GM23338 (cell line): ENCODE results near the gene LHX3. TPM values are rescaled to one million over a fixed set of nuclear protein-coding genes. Genes with fewer than 3 reads are reported as not detected.

Source experiments
- ATAC-seq: fragments of 200-7000 bp; cut with Tn5 transposase; 3 replicates; pipeline ENCODE4 v1.9.1; 2020
- DNase-seq: peaks from one replicate; pipeline ENCODE4 v3.0.0-alpha.2; 2015; ENCODE audit warnings: low spot score
- H2AFZ ChIP-seq: fragments of 200-600 bp; sonication (generic); 2 replicates; pipeline ENCODE4 v1.8.0; 2016; ENCODE audit warnings: antibody characterized with exemption, mild to moderate bottlenecking, moderate library complexity
- H3F3A ChIP-seq: fragments of 200-600 bp; sonication (generic); replicated peaks from 2 replicates; pipeline ENCODE4 v1.8.0; 2017; ENCODE audit warnings: antibody characterized with exemption, mixed run types, low read depth
- H3K27ac ChIP-seq: fragments of 200-600 bp; sonication (generic); 2 replicates; pipeline ENCODE4 v1.6.1; 2016; ENCODE audit warnings: low read depth
- H3K27me3 ChIP-seq: fragments of 200-600 bp; sonication (generic); 2 replicates; pipeline ENCODE4 v1.8.0; 2016; ENCODE audit warnings: mild to moderate bottlenecking, mixed run types, moderate library complexity; ENCODE audit not compliant: insufficient read depth
- H3K36me3 ChIP-seq: fragments of 200-600 bp; sonication (generic); 2 replicates; pipeline ENCODE4 v1.8.0; 2016; ENCODE audit warnings: mild to moderate bottlenecking; ENCODE audit not compliant: insufficient read depth
- H3K4me1 ChIP-seq: fragments of 200-600 bp; sonication (generic); 2 replicates; pipeline ENCODE4 v1.8.0; 2016; ENCODE audit warnings: mild to moderate bottlenecking, moderate library complexity; ENCODE audit not compliant: insufficient read depth
- H3K4me2 ChIP-seq: fragments of 200-600 bp; sonication (generic); 2 replicates; pipeline ENCODE4 v1.7.1; 2017; ENCODE audit warnings: mixed run types
- H3K4me3 ChIP-seq: fragments of 200-600 bp; sonication (generic); 2 replicates; pipeline ENCODE4 v1.6.1; 2016; ENCODE audit warnings: mixed run types
- H3K79me2 ChIP-seq: fragments of 200-600 bp; sonication (generic); replicated peaks from 2 replicates; pipeline ENCODE4 v1.8.0; 2017; ENCODE audit warnings: mild to moderate bottlenecking; ENCODE audit not compliant: insufficient read depth
- H3K9me2 ChIP-seq: fragments of 200-600 bp; sonication (generic); 2 replicates; pipeline ENCODE4 v1.8.0; 2017; ENCODE audit not compliant: insufficient read depth
- H4K20me1 ChIP-seq: fragments of 200-600 bp; sonication (generic); replicated peaks from 2 replicates; pipeline ENCODE4 v1.8.0; 2017; ENCODE audit warnings: mild to moderate bottlenecking; ENCODE audit not compliant: insufficient read depth
- H3K27ac Mint-ChIP-seq: 2 replicates; pipeline ENCODE4 v1.8.0; 2020; ENCODE audit warnings: inconsistent platforms, mild to moderate bottlenecking, moderate library complexity, mixed read lengths
- H3K27me3 Mint-ChIP-seq: 3 replicates; pipeline ENCODE4 v1.8.0; 2022; ENCODE audit warnings: low read depth, mild to moderate bottlenecking, moderate library complexity, mixed read lengths, inconsistent platforms; ENCODE audit not compliant: insufficient read depth, poor library complexity
- H3K36me3 Mint-ChIP-seq: 3 replicates; pipeline ENCODE4 v1.8.0; 2021; ENCODE audit warnings: low read depth, mild to moderate bottlenecking, inconsistent platforms, moderate library complexity, mixed read lengths
- H3K4me1 Mint-ChIP-seq: 3 replicates; pipeline ENCODE4 v1.8.0; 2020; ENCODE audit warnings: mild to moderate bottlenecking, inconsistent platforms, mixed read lengths
- H3K4me3 Mint-ChIP-seq: 3 replicates; pipeline ENCODE4 v1.8.0; 2021; ENCODE audit warnings: moderate library complexity, mild to moderate bottlenecking, inconsistent platforms, mixed read lengths
- H3K9me3 Mint-ChIP-seq: 3 replicates; pipeline ENCODE4 v1.8.0; 2020; ENCODE audit warnings: moderate library complexity, mild to moderate bottlenecking, inconsistent platforms, mixed read lengths
- CREB1 ChIP-seq: fragments of 250-450 bp; sonication (Bioruptor Pico); IDR thresholded peaks from 2 replicates; pipeline ENCODE4 v1.5.0; 2020; ENCODE audit warnings: low read depth, mild to moderate bottlenecking, moderate library complexity
- EZH2 ChIP-seq: fragments of 200-600 bp; sonication (generic); IDR thresholded peaks from one replicate; pipeline ENCODE4 v1.8.0; 2017; ENCODE audit warnings: antibody characterized with exemption, mild to moderate bottlenecking, low read depth; ENCODE audit not compliant: unreplicated experiment
- EZH2phosphoT487 ChIP-seq: fragments of 200-600 bp; sonication (generic); IDR thresholded peaks from one replicate; pipeline ENCODE4 v1.8.1; 2018; ENCODE audit warnings: antibody characterized with exemption; ENCODE audit not compliant: unreplicated experiment
- JUNB ChIP-seq: IDR thresholded peaks from one replicate; pipeline ENCODE4 v1.6.1; 2016; ENCODE audit warnings: antibody characterized with exemption; ENCODE audit not compliant: unreplicated experiment
- NANOG ChIP-seq: IDR thresholded peaks from 2 replicates; pipeline ENCODE4 v1.6.1; 2016; ENCODE audit warnings: antibody characterized with exemption, borderline replicate concordance
- POLR2AphosphoS5 ChIP-seq: IDR thresholded peaks from 2 replicates; pipeline ENCODE4 v1.6.1; 2016; ENCODE audit warnings: antibody characterized with exemption, low read depth
- STAT1 ChIP-seq: IDR thresholded peaks from one replicate; pipeline ENCODE4 v1.6.1; 2016; ENCODE audit warnings: antibody characterized with exemption; ENCODE audit not compliant: unreplicated experiment
- ZNF114 ChIP-seq: fragments of 250-450 bp; sonication (Bioruptor Pico); IDR thresholded peaks from 2 replicates; pipeline ENCODE4 v1.5.0; 2020; ENCODE audit warnings: mild to moderate bottlenecking, moderate library complexity
- ZNF331 ChIP-seq: fragments of 250-450 bp; sonication (Bioruptor Pico); IDR thresholded peaks from 2 replicates; pipeline ENCODE4 v1.5.0; 2020; ENCODE audit warnings: low read depth, mild to moderate bottlenecking, moderate library complexity
- ZNF462 ChIP-seq: fragments of 250-450 bp; sonication (Bioruptor Pico); IDR thresholded peaks from 2 replicates; pipeline ENCODE4 v1.5.0; 2020; ENCODE audit warnings: mild to moderate bottlenecking, moderate library complexity
- polyA plus RNA-seq: library from polyadenylated mRNA; unstranded; fragments of >200 nt; fragmentation: Nextera tagmentation; extraction: Ambion mirVana; gene quantifications from 2 replicates; pipeline ENCODE4 v1.2.1, GENCODE V29; 2016
- total RNA-seq: library from RNA; depleted of rRNA; stranded (reverse); fragments of >200 nt; shearing (Covaris generic); gene quantifications from 2 replicates; pipeline ENCODE4 v1.2.3, GENCODE V29; 2014
- TF ChIP-seq, protein P1 (sequence below): IDR thresholded peaks from 2 replicates; pipeline ENCODE4 v1.6.1; 2016; ENCODE audit warnings: antibody characterized with exemption

LHX3 gene
- total and polyA plus RNA-seq, 2 experiments from 2014 or later, result 0.08 TPM; not detected in 1

- TF ChIP-seq ZNF462 (CRISPR knock-in tag) (no peak), POLR2AphosphoS5 (no peak)
These were observed 15.2 kb upstream of the LHX3 start (continued) for GRCh38 chr9:136220017-136220729.

DNA sequence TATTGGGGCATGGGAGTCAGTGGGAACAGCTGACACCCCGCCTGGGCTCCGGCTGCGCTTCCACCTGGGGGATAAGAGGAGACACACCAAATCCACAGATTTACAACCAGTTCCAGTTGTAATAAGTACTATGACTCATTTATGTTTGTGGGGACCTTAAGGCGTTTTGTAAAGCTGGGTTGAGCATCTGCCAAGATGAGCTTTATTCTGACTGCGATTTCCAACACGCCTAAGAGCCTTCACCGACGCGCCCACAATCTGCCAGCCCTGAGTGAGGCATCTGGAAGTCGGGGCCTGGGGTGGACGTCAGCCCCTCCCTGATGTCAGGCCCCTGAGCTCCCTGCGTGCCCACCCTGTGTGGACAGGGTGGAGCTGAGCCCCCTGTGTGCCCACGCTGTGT lies 14.3 kb upstream of the LHX3 start:
- no peaks in the 10 kb centered on the region for H3K4me1 Mint-ChIP-seq
- Histone ChIP-seq H3K36me3 (no peaks in the 10 kb centered on the region; the same call in 1 of the 2 replicates), H3K4me3 (no peak overlapping the region), H3K4me2 (no peak overlapping the region), H3K4me1 (no peaks in the 10 kb centered on the region), H3K9me2 (no peaks in the 10 kb centered on the region), H3F3A (no peaks in the 10 kb centered on the region), H4K20me1 (no peaks in the 10 kb centered on the region; the same call in 1 of the 2 replicates), H2AFZ (no peak overlapping the region), H3K27me3 (no peaks in the 10 kb centered on the region), H3K79me2 (peaks cover 31% of the 10 kb centered on the region), H3K27ac (no peak overlapping the region)
- H3K36me3 Mint-ChIP-seq, result peaks cover 47% of the 10 kb centered on the region
- H3K27ac Mint-ChIP-seq, result no peak overlapping the region
- DNase-seq (no peak), ATAC-seq (no peak)
- H3K27me3 Mint-ChIP-seq, result peaks cover 2% of the 10 kb centered on the region
- no peaks in the 10 kb centered on the region for H3K9me3 Mint-ChIP-seq
- no peak overlapping the region for H3K4me3 Mint-ChIP-seq
- TF ChIP-seq, protein P1, sequence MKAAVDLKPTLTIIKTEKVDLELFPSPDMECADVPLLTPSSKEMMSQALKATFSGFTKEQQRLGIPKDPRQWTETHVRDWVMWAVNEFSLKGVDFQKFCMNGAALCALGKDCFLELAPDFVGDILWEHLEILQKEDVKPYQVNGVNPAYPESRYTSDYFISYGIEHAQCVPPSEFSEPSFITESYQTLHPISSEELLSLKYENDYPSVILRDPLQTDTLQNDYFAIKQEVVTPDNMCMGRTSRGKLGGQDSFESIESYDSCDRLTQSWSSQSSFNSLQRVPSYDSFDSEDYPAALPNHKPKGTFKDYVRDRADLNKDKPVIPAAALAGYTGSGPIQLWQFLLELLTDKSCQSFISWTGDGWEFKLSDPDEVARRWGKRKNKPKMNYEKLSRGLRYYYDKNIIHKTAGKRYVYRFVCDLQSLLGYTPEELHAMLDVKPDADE, result no peak
- no peak for TF ChIP-seq NANOG
- no peak for TF ChIP-seq STAT1
- TF ChIP-seq EZH2phosphoT487, result no peak
- no peak for TF ChIP-seq ZNF331 (CRISPR knock-in tag)
- TF ChIP-seq CREB1 (CRISPR knock-in tag), result no peak
- no peak for TF ChIP-seq JUNB
- no peak for TF ChIP-seq ZNF114 (CRISPR knock-in tag)
- no peak for TF ChIP-seq EZH2
- TF ChIP-seq POLR2AphosphoS5, result no peak
